Left kidney (tissue), 1 donor: Measurements from ENCODE around the gene PTRH1. TPM values are rescaled to one million over a fixed set of nuclear protein-coding genes. Genes with fewer than 3 reads are reported as not detected.

Source experiments
- polyA plus RNA-seq: library from polyadenylated mRNA; unstranded; fragments of 120-200 nt; gene quantifications from one replicate; pipeline ENCODE4 v1.2.1, GENCODE V29; 2013; ENCODE audit not compliant: insufficient read length

PTRH1 gene
- polyA plus RNA-seq, 1 donor, result 8.0 TPM

Other genes with a start within 250 kb of the PTRH1 start
- gene STXBP1, start 103.4 kb downstream of the PTRH1 start, polyA plus RNA-seq, result 32.2 TPM
- gene CFAP157, start 8.7 kb downstream of the PTRH1 start, polyA plus RNA-seq, result 4.3 TPM
- gene TTC16, start 416 bp upstream of the PTRH1 start, polyA plus RNA-seq, result 0.28 TPM
- 11.9 TPM for gene TOR2A, start 19.6 kb upstream of the PTRH1 start, polyA plus RNA-seq
- 11.2 TPM for gene SH2D3C, start 63.0 kb upstream of the PTRH1 start, polyA plus RNA-seq
- gene CDK9, start 70.4 kb upstream of the PTRH1 start, polyA plus RNA-seq, result 72.9 TPM
- 44.1 TPM for gene FPGS, start 87.2 kb upstream of the PTRH1 start, polyA plus RNA-seq
- 53.5 TPM for gene ENG, start 139.0 kb upstream of the PTRH1 start, polyA plus RNA-seq
- 32.8 TPM for gene AK1, start 162.0 kb upstream of the PTRH1 start, polyA plus RNA-seq
- 38.4 TPM for gene ST6GALNAC6, start 183.9 kb upstream of the PTRH1 start, polyA plus RNA-seq
- 9.8 TPM for gene ST6GALNAC4, start 201.4 kb upstream of the PTRH1 start, polyA plus RNA-seq
- gene PIP5KL1, start 215.1 kb upstream of the PTRH1 start, polyA plus RNA-seq, result 1.4 TPM
- 35.6 TPM for gene DPM2, start 222.2 kb upstream of the PTRH1 start, polyA plus RNA-seq